Measurements from ENCODE around the gene TKTL1. TPM values are rescaled to one million over a fixed set of nuclear protein-coding genes. Genes with fewer than 3 reads are reported as not detected.

Gene TKTL1
- total RNA-seq, 1 donor from 2014 or later: not detected

- Histone ChIP-seq H3K4me2 (no peak overlapping the region), H3F3A (ENCODE audit: low read depth) (no peaks in the 10 kb centered on the region), H3K4me1 (no peaks in the 10 kb centered on the region), H3K9ac (no peak overlapping the region), H3K36me3 (no peaks in the 10 kb centered on the region), H3K27ac (no peak overlapping the region), H4K20me1 (ENCODE audit: low read depth) (no peaks in the 10 kb centered on the region), H3K9me3 (ENCODE audit: low read depth) (no peaks in the 10 kb centered on the region), H3K27me3 (no peaks in the 10 kb centered on the region), H3K4me3 (no peak overlapping the region), H2AFZ (replicated peaks) (no peak overlapping the region), H3K79me2 (ENCODE audit: low read depth) (no peaks in the 10 kb centered on the region)
- no peak for TF ChIP-seq EZH2phosphoT487 (IDR thresholded peaks at IDR 0.05)
- TF ChIP-seq CTCF (IDR thresholded peaks at IDR 0.05): no peak
- TF ChIP-seq EZH2 (IDR thresholded peaks at IDR 0.05): no peak
- Mint-ChIP-seq H3K4me1 (peaks cover 2% of the 10 kb centered on the region), H3K9me3 (peaks cover 18% of the 10 kb centered on the region), H3K36me3 (no peaks in the 10 kb centered on the region), H3K27me3 (ENCODE audit: insufficient read depth, low read depth) (peaks cover 4% of the 10 kb centered on the region), H3K4me3 (no peak overlapping the region), H3K27ac (no peak overlapping the region)
- no peak for DNase-seq (ENCODE audit: low spot score)
Measured at GRCh38 chrX:154320406-154320805, 24.8 kb downstream of the TKTL1 start.

GRCh38 chrX:154321152-154321551 lies 25.6 kb downstream of the TKTL1 start:
- Mint-ChIP-seq H3K4me1 (peaks cover 2% of the 10 kb centered on the region), H3K27me3 (ENCODE audit: insufficient read depth, low read depth) (peaks cover 4% of the 10 kb centered on the region), H3K4me3 (no peak overlapping the region), H3K36me3 (no peaks in the 10 kb centered on the region), H3K9me3 (peaks cover 18% of the 10 kb centered on the region), H3K27ac (no peak overlapping the region)
- Histone ChIP-seq H3K27ac (no peak overlapping the region), H2AFZ (replicated peaks) (no peak overlapping the region), H3K9me3 (ENCODE audit: low read depth) (no peaks in the 10 kb centered on the region), H3F3A (ENCODE audit: low read depth) (no peaks in the 10 kb centered on the region), H3K27me3 (no peaks in the 10 kb centered on the region), H3K36me3 (no peaks in the 10 kb centered on the region), H3K4me3 (no peak overlapping the region), H3K79me2 (ENCODE audit: low read depth) (no peaks in the 10 kb centered on the region), H3K9ac (no peak overlapping the region), H4K20me1 (ENCODE audit: low read depth) (no peaks in the 10 kb centered on the region), H3K4me1 (no peaks in the 10 kb centered on the region), H3K4me2 (no peak overlapping the region)
- no peak for DNase-seq (ENCODE audit: low spot score)
- TF ChIP-seq EZH2phosphoT487 (IDR thresholded peaks at IDR 0.05) (no peak), CTCF (IDR thresholded peaks at IDR 0.05) (no peak), EZH2 (IDR thresholded peaks at IDR 0.05) (no peak)

- Histone ChIP-seq H3K27me3 (no peaks in the 10 kb centered on the region), H2AFZ (replicated peaks) (no peak overlapping the region), H3K4me1 (no peaks in the 10 kb centered on the region), H3K36me3 (no peaks in the 10 kb centered on the region), H4K20me1 (ENCODE audit: low read depth) (no peaks in the 10 kb centered on the region), H3K79me2 (ENCODE audit: low read depth) (no peaks in the 10 kb centered on the region), H3K4me2 (no peak overlapping the region), H3K4me3 (no peak overlapping the region), H3K9me3 (ENCODE audit: low read depth) (no peaks in the 10 kb centered on the region), H3F3A (ENCODE audit: low read depth) (no peaks in the 10 kb centered on the region), H3K9ac (no peak overlapping the region), H3K27ac (no peak overlapping the region)
- H3K36me3 Mint-ChIP-seq: no peaks in the 10 kb centered on the region
- TF ChIP-seq CTCF (IDR thresholded peaks at IDR 0.05) (no peak), EZH2 (IDR thresholded peaks at IDR 0.05) (no peak)
- H3K4me3 Mint-ChIP-seq: no peak overlapping the region
- DNase-seq (ENCODE audit: low spot score): no peak
- H3K27me3 Mint-ChIP-seq (ENCODE audit: insufficient read depth, low read depth): peaks cover 4% of the 10 kb centered on the region
- H3K9me3 Mint-ChIP-seq: peaks cover 18% of the 10 kb centered on the region
- no peak overlapping the region for H3K27ac Mint-ChIP-seq
- peaks cover 3% of the 10 kb centered on the region for H3K4me1 Mint-ChIP-seq
Measured at GRCh38 chrX:154321594-154321993, 26.0 kb downstream of the TKTL1 start.

All from neural progenitor cell (in vitro differentiated cells).